Measurements from ENCODE around the gene LYST.

- TF ChIP-seq, protein P1, sequence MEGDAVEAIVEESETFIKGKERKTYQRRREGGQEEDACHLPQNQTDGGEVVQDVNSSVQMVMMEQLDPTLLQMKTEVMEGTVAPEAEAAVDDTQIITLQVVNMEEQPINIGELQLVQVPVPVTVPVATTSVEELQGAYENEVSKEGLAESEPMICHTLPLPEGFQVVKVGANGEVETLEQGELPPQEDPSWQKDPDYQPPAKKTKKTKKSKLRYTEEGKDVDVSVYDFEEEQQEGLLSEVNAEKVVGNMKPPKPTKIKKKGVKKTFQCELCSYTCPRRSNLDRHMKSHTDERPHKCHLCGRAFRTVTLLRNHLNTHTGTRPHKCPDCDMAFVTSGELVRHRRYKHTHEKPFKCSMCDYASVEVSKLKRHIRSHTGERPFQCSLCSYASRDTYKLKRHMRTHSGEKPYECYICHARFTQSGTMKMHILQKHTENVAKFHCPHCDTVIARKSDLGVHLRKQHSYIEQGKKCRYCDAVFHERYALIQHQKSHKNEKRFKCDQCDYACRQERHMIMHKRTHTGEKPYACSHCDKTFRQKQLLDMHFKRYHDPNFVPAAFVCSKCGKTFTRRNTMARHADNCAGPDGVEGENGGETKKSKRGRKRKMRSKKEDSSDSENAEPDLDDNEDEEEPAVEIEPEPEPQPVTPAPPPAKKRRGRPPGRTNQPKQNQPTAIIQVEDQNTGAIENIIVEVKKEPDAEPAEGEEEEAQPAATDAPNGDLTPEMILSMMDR (conservative IDR thresholded peaks at IDR 0.05; ENCODE audit: low read depth, low read length), result no peak
- TF ChIP-seq EZH2 (IDR thresholded peaks at IDR 0.05; ENCODE audit: low read length, unreplicated experiment), result no peak
- TF ChIP-seq EZH2phosphoT487 (IDR thresholded peaks at IDR 0.05; ENCODE audit: borderline replicate concordance, low read length), result no peak
Observed at GRCh38 chr1:235888119-235888643, 21.5 kb upstream of the LYST start.
